Caki2 (cell line): ENCODE data around the gene RPP25. TPM values are rescaled to one million over a fixed set of nuclear protein-coding genes. Genes with fewer than 3 reads are reported as not detected.

Experiments
- DNase-seq: peaks from one replicate; pipeline ENCODE4 v3.0.0-alpha.2; 2015; ENCODE audit warnings: low read depth
- in situ Hi-C: cut with HindIII; loops from 2 replicates; pipeline ENCODE4 v1.10.0; 2016; ENCODE audit warnings: low sequenced_read_pairs, low pct_unique_long_range_greater_than_20kb, mixed read lengths
- total RNA-seq: library from RNA; depleted of rRNA; stranded (reverse); fragments of >200 nt; shearing (Covaris generic); gene quantifications from 2 replicates; pipeline ENCODE4 v1.2.3, GENCODE V29; 2014; ENCODE audit warnings: low replicate concordance; rRNA removed

Gene RPP25, protein sequence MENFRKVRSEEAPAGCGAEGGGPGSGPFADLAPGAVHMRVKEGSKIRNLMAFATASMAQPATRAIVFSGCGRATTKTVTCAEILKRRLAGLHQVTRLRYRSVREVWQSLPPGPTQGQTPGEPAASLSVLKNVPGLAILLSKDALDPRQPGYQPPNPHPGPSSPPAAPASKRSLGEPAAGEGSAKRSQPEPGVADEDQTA
- total RNA-seq = 1.4 and 1.5 TPM in 2 replicates

DNA sequence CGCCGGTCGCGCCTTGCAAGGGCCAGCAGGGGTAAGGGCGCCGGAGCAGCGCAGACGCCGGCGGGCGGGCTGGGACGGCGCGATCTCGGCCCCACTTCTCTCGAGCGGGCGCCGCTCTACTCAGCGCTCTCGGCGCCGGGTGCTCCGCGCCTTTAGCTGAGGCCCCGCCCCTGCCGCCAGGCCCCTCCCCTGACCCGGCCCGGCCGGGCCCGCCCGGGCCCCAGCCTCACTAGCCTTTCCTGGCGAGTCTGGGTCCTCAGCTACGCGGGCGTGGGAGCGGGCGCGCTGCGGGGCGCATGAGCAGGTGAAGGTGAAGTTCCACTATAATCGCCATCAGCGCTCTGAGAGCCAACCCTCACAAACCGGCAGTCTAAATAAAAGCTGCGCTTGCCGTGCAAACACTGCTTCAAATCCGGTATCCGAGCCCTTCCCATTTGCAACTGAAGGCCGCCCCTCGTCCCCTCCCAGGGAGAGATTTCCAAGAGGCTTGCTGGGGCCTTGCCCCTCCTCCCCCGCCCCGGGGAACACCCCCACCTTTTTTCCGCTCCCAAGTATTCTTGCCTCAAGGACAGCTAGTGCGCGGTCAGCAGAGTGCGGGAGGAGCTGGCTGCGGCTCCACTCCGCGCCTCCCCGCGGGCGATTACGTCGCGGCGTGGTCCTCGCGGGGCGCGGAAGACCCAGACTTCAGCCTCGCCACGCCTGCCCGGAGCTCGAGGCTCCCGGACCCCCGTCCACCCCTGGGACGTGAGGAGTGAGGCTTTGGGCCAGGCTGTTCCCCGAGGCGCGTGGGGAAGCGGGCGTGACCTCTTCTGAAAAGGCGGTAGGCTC is at the start of gene RPP25:
RPP25 (minus strand) TSS at position 125 of the 828 bp plus-strand sequence. CDS start 189 bp downstream, outside the sequence.
- in situ Hi-C loops = loop anchor here (25.0 kb wide), 1 partner anchor 320 kb away; no protein-coding TSS in a partner anchor
- peak; percentile 78 for DNase-seq

DNA sequence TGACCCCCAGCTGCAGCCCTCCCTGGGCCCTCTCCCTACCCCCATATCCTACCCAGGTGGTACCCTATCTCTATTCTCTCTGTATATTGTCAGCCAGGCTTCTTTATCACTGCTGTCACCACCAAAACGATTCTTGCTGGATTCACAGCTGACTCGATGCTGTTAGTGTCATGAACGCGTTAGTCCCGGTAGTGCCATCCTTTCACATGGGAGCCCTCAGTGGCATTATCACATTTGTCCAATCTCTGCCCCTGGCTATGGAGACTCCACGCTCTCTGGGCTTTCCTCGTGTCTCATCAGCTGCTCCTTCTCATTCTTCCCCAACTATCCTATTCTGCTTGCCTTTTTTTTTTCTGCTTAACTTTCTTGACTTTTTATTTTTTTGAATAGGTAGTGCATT is 45.8 kb upstream of the RPP25 start:
- in situ Hi-C loops = no loop called here
- DNase-seq = no peak

DNA sequence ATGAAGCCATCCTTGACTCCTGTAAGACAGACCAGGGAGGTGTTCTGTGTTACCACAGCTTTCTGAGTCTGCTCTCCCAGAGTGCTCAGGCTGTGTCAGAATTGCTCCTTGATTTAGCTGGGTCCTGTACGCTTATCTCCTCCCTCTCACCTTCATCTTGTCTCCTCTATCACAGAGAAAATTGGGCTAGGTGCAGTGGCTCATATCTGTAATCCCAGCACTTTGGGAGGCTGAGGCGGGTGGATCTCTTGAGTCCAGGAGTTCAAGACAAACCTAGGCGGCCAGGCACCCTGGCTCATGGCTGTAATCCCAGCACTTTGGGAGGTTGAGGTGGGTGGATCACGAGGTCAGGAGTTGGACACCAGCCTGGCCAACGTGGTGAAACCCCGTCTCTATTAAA is 44.7 kb upstream of the RPP25 start:
- DNase-seq = no peak
- in situ Hi-C loops = no loop called here

DNA sequence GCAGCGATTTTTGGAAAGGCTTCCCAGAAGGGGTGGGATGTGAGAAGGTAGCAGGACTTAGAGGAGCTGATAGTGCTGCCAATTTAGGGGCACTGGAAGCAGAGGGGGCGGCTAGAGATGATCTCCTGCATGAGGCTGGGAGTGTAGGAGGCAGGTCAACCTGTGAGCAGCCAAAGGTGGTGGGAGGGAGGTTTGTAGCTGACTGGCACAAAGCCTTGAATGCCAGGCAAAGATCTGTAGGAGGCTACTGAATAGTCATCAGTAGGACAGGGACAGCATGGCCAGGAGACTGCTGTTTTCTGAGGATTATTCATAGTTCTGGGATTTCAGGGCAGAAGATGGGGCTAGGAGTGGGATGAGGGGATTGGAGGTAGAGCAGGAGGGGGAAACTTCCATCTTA is 41.0 kb upstream of the RPP25 start:
- in situ Hi-C loops = no loop called here
- DNase-seq = no peak

DNA sequence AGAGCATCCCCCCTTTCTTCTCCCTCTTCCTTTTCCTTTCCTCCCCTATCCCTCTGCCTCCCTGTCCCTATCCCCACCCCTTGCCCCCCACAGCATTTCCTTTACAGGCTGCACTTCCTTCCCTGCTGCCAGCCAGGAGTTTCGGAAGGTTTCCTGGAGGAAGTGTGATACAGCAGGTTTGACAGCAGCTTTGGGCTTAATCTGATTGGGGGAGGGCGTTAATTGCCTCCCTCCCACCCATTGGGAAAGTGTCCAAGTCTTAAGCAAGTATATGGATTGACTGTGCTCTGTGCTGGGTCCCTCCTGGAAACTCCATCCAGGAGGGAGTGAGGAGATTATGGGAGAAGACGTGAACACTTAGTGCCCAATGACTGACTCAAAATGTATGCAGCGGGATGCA is 40.6 kb upstream of the RPP25 start:
- in situ Hi-C loops = no loop called here

DNA sequence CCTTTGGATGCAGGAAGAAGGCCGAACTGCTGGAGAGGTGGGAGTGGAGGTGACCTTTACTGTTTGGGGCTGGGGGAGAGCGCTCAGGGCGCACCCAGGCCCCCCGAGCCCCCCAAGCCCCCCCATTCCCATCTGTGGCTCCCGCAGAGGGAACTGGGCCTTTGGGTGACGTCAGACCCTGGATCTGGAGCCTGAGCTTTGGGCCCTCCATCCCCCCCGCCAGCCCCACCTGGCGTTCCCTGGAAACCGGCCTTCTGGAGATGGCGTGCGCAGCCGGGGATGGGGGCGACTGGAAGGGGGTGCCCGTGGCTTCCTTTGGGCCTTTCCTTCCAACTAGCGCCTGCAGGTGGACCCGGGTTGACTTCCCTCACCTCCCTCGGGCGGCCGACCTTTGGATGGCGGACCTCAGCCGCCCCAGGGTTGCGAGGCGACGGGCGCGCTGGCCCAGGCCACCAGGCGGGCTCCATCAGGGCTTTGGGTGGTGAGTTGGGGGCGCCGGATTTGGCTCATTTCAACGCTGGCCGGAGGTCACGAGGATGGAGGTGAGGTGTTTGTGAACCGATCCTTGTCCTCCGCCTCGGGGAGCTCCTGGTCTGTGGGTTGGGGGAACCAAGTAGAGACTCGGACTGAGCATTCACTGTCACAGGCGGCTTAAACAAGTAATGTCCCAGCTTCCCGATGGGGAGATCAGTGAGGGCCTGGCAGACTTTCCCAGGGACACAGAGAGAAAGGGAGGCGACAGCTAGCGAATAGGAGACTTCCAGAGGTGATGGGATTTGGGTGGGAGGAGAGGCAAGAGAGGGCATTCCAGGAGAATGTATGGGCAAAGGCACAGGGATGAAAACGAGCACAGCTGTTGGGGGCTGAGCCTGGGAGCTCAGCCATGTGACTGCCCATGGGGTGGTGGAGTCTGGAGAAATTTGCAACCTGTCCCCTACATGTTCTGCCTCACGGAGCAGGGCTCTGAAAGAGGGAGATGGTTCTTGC is 39.5 kb upstream of the RPP25 start:
- in situ Hi-C loops = no loop called here

More for the DNA sequence above, 40.6 kb upstream of the RPP25 start:
- DNase-seq = no peak

DNA sequence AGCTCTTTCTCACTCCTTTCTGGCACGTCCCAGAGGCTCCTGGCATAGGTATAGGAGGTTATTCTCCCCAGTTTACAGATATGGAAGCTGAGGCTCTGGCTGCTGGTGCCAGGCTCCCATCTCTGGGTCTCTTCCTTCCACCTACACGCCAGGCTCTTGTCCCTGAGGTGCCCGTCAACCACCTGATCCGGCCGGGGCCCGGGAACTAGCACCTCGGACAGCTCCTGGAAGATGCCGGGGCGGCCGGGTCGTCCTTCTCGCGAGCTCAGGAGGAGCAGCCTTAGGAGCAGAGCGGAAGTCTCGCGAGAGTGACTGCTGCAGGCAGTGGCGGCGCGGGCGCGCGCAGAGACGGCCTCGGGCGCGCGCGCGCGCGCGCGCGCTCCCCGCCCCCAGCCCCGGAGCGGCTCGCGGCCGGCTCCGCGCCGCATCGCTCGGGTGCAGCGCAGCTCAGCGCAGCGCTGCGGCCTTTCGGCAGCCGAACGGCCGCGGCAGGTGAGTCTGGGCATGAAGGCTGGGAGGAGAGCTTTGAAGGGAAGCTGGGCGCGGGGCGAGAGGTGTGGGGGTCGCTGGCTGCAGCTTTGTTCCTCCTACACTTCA is 38.7 kb upstream of the RPP25 start, which contains the start of gene SCAMP5:
SCAMP5 (plus strand) TSS at position 382 of the 597 bp plus-strand sequence. CDS start 16,277 bp downstream, outside the sequence.
- in situ Hi-C loops = no loop called here
- DNase-seq = peak; percentile 85

More for the DNA sequence above, 39.5 kb upstream of the RPP25 start:
- DNase-seq = no peak

DNA sequence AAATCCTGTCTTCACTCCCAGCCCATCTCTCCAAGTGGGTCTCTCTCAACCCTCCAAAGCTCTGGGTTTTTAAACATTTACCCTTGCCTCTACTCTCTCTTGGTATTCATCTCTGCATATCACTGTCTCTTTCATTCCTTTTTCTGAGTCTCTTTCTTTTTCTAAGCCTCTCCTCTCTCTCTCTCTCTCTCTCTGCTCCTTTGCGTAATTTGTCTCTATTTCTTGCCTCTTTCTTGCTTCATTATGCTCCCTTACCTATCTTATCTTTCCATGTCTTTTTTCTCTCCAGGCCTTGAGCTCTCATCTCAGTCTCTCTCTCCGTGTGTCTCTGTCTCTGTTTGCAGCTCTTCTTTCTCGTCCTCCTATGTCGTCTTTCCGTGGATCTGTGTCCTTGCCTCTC is 38.1 kb upstream of the RPP25 start:
- in situ Hi-C loops = no loop called here
- DNase-seq = no peak

DNA sequence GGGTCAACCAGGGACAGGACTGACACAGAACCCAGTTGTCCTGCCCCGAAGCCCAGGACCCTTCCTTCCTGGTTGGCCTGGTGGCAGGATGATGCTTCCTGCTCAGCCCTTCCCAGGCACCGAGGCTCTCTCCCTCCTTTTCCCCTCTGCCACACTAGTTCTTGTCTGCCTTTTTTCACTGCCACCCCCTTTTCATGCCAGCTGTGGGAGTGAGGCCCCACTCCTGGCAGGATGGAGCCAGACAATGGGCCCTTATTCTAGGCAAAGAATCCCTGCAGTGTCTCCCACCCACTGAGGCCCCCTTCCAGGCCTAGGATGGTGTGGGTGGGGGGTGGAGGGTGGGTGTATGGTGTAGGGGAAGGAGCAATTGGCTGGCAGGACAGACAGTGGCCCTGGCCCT is 37.7 kb upstream of the RPP25 start:
- no peak for DNase-seq
- in situ Hi-C loops = no loop called here

DNA sequence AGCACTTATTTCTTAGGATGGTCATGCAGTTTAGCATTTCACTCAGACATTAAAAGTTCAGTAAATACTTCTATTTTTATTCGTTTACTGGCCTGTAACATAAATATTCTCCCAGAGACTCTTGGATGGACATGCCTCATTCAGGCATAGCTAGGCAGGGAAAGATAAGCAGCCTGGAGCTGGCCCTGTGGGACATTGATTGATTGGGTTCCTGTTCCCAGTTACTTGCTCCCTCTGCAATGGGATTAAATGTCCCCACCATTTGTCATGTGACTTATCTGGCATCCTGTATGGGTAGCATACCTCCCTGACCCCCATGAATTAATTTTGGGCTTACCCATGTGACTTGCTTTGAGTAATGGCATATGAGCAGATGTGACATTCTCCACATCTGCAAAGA is 36.0 kb upstream of the RPP25 start:
- DNase-seq = no peak
- in situ Hi-C loops = no loop called here

DNA sequence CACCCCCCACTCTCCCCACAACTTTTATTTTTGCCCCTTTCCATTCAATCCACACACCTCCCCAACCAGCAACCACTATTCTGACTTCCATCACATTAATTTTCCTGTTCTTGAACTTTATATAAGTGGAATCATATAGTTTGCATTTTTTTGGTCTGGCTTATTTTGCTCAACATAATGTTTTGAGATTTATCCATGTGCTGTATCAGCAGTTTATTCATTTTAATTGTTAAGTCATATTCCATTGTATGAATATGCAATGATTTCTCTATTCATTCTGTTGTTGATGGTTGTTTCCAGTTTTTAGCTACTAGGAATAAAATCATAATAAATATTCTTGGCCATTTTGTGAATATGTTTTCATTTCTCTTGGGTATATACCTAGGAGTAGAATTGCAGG is 33.0 kb upstream of the RPP25 start:
- no peak for DNase-seq
- in situ Hi-C loops = no loop called here

DNA sequence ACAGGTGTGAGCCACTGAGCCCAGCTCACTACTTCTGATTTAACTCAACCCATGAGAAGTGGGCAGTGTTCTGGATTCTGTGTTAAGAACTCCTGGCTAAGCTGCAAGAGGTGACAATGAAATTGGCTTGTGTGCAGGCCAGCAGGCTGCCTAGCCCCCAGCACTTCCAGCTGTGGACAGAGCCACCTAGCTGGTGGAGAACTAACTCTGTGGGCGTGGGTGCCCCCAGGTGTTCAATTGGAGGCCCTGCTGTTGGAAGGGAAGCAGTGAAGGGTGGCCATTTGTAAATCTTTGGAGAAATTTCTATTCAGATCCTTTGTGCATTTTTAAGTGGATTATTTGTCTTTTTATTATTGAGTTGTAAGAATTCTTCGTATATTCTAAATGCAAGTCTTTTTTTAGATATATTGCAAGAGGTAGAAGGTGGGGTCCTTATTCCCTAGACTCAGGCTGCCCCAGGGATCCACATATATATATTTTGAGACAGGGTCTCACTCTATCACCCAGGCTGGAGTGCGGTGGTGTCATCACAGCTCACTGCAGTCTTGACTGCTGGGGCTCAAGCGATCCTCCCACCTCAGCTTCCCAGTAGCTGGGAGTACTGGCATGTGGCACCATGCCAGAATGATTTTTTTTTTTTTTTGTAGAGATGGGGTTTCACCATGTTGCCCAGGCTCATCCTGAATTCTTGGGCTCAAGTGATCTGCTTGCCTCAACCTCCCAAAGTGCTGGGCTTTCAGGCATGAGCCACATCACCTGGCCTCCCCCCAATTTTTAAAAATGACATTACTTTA is 31.6 kb upstream of the RPP25 start:
- peak; percentile 35 for DNase-seq
- in situ Hi-C loops = no loop called here

DNA sequence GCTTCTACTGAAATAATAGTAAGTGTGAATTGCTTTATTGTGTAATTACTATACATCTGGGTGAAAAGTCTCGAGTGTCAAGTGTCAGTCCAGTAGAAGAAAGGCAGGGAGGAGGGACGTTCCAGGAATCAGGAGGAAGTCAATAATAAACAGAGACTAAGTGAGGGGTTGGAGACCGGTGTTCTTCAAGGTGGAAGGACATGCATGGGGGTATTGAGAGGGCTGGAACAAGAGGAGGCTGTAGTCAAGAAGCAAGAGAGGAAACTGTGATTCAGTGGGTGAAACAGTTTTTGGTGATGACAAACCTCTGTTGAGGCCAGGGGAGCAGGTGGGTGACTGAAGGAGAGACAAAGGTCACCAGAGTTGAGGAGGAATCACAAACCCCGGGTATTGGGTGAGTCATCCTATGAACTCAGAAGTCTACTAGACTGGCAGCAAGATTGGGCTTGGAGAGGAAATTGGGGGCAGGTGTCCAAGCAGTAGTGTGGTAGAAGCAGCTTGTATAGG is 27.2 kb upstream of the RPP25 start:
- DNase-seq = no peak
- in situ Hi-C loops = no loop called here

DNA sequence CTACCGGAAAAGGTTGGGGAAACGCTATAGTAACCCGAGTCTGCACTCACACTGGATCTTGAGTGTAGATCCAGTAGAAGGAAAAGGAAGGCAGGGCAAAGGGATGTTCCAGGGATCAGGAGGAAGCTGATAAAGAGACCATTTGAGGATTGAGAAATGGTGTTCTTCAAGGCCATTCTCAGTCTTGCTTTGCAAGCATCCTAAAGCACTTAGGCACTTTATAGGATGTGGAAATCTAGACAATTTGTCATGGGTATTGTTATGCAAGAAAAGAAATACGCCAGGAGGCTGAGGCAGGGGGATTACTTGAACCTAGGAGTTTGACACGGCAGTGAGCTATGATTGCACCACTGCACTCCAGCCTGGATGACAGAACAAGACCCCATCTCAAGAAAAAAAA is 25.6 kb upstream of the RPP25 start:
- no peak for DNase-seq
- in situ Hi-C loops = no loop called here

DNA sequence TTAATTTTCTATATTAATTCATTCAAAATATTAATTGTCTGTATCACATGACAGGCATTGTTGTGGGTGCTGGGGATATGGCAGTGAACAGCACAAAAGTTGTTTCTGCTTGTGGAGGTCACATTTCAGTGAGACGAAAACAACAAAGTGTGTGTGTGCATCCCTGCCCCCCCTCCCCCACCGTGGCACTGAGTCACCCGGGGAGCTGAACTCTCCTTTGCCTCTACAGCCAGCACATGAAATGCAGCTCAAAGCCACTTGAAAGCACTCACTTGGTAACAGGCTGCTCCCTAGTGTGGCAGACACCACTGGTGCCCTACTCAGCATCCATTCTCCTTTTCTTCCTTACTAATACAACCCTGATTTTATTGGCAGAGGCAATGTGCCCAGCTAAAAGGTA is 21.9 kb upstream of the RPP25 start:
- in situ Hi-C loops = no loop called here
- DNase-seq = no peak

DNA sequence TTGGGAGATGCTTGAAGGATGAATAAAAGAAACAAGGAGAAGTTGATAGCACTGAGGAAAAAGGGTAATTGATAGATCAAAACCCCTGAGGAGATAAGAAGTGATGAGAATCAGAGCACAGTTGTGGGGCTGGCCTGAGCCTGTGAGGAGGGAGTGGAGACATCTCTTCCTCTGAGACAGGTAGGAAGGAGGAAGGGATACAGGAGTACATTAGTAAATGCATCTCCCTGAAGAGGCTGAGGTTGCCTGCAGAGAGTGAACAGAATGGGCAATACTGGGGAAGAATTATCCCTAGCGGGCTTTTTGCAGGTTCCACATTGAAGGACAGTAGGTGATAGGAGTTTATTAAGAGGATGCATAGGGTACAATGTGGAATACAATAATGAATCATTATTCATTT is 21.5 kb upstream of the RPP25 start:
- in situ Hi-C loops = no loop called here
- no peak for DNase-seq

DNA sequence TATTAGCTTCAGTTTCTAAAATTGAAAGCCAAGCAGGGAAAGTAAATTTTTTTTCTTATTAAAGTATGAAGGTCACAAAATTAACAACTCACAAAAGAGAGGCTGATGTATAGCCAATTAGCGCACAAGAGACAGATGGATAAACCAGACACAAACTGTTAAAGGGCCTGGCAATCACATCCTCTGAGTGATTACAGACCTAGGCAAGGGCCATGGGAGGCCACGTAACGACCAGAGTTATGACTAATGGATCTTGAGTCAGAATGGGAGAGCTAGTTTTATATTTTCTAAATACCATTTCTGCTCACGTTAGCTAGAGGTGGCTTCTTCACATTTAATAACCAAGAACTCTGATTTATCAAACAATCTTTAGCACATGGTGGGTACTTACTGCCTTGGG is 21.0 kb upstream of the RPP25 start:
- in situ Hi-C loops = no loop called here
- no peak for DNase-seq
